Neural progenitor cell (in vitro differentiated cells): ENCODE data around the gene RASSF5. TPM values are rescaled to one million over a fixed set of nuclear protein-coding genes. Genes with fewer than 3 reads are reported as not detected.

Source experiments
- DNase-seq: peaks from one replicate; pipeline ENCODE4 v3.0.0-alpha.2; 2016; ENCODE audit warnings: low spot score
- H2AFZ ChIP-seq: fragments of 200-600 bp; sonication (generic); replicated peaks from 2 replicates; pipeline ENCODE4 v1.6.1; 2016; ENCODE audit warnings: antibody characterized with exemption
- H3F3A ChIP-seq: fragments of 200-600 bp; sonication (generic); 2 replicates; pipeline ENCODE4 v1.6.1; 2016; ENCODE audit warnings: antibody characterized with exemption, low read depth
- H3K27ac ChIP-seq: fragments of 200-600 bp; sonication (generic); 2 replicates; pipeline ENCODE4 v1.5.1; 2016; ENCODE audit warnings: mild to moderate bottlenecking
- H3K27me3 ChIP-seq: fragments of 200-600 bp; sonication (generic); 2 replicates; pipeline ENCODE4 v1.6.1; 2016; ENCODE audit warnings: mild to moderate bottlenecking, moderate library complexity
- H3K36me3 ChIP-seq: fragments of 200-600 bp; sonication (generic); 2 replicates; pipeline ENCODE4 v1.5.1; 2016
- H3K4me1 ChIP-seq: fragments of 200-600 bp; sonication (generic); 2 replicates; pipeline ENCODE4 v1.6.1; 2016; ENCODE audit warnings: mixed run types
- H3K4me2 ChIP-seq: fragments of 200-600 bp; sonication (generic); 2 replicates; pipeline ENCODE4 v1.6.1; 2016
- H3K4me3 ChIP-seq: fragments of 200-600 bp; sonication (generic); 2 replicates; pipeline ENCODE4 v1.5.1; 2016
- H3K79me2 ChIP-seq: fragments of 200-600 bp; sonication (generic); 2 replicates; pipeline ENCODE4 v1.6.1; 2016; ENCODE audit warnings: low read depth
- H3K9ac ChIP-seq: fragments of 200-600 bp; sonication (generic); 2 replicates; pipeline ENCODE4 v1.6.1; 2016
- H3K9me3 ChIP-seq: fragments of 200-600 bp; sonication (generic); 2 replicates; pipeline ENCODE4 v1.5.1; 2016; ENCODE audit warnings: low read depth
- H4K20me1 ChIP-seq: fragments of 200-600 bp; sonication (generic); 2 replicates; pipeline ENCODE4 v1.6.1; 2016; ENCODE audit warnings: low read depth
- H3K27ac Mint-ChIP-seq: 3 replicates; pipeline ENCODE4 v1.8.0; 2021; ENCODE audit warnings: mixed read lengths
- H3K27me3 Mint-ChIP-seq: 2 replicates; pipeline ENCODE4 v1.8.0; 2022; ENCODE audit warnings: low read depth, mild to moderate bottlenecking, inconsistent platforms, moderate library complexity, mixed read lengths; ENCODE audit not compliant: insufficient read depth
- H3K36me3 Mint-ChIP-seq: 3 replicates; pipeline ENCODE4 v1.8.0; 2021; ENCODE audit warnings: mixed read lengths
- H3K4me1 Mint-ChIP-seq: 3 replicates; pipeline ENCODE4 v1.8.0; 2021; ENCODE audit warnings: mixed read lengths
- H3K4me3 Mint-ChIP-seq: 3 replicates; pipeline ENCODE4 v1.8.0; 2021; ENCODE audit warnings: mild to moderate bottlenecking, moderate library complexity, mixed read lengths
- H3K9me3 Mint-ChIP-seq: 3 replicates; pipeline ENCODE4 v1.8.0; 2020; ENCODE audit warnings: mixed read lengths
- CTCF ChIP-seq: fragments of 200-600 bp; sonication (generic); IDR thresholded peaks from 2 replicates; pipeline ENCODE4 v1.5.1; 2017; ENCODE audit warnings: antibody characterized with exemption, mild to moderate bottlenecking
- EZH2 ChIP-seq: fragments of 200-600 bp; sonication (generic); IDR thresholded peaks from 2 replicates; pipeline ENCODE4 v1.6.1; 2017; ENCODE audit warnings: antibody characterized with exemption, mild to moderate bottlenecking, moderate library complexity
- EZH2phosphoT487 ChIP-seq: fragments of 200-600 bp; sonication (generic); IDR thresholded peaks from 2 replicates; pipeline ENCODE4 v1.6.1; 2017; ENCODE audit warnings: antibody characterized with exemption
- total RNA-seq: library from RNA; depleted of rRNA; stranded (reverse); fragments of >200 nt; gene quantifications from 2 replicates; pipeline ENCODE4 v1.2.3, GENCODE V29; 2015; ENCODE audit warnings: low replicate concordance

The RASSF5 gene
- total RNA-seq, 1 donor from 2014 or later = 0.43 TPM

- H3K9me3 Mint-ChIP-seq = no peaks in the 10 kb centered on the region
- Histone ChIP-seq H3K4me3 (no peak overlapping the region), H3K4me1 (peaks cover 19% of the 10 kb centered on the region), H3K79me2 (no peaks in the 10 kb centered on the region), H3K4me2 (no peak overlapping the region), H3K36me3 (no peaks in the 10 kb centered on the region), H2AFZ (no peak overlapping the region), H4K20me1 (no peaks in the 10 kb centered on the region), H3K27me3 (peaks cover 17% of the 10 kb centered on the region), H3K27ac (no peak overlapping the region), H3F3A (peaks cover 16% of the 10 kb centered on the region), H3K9me3 (no peaks in the 10 kb centered on the region), H3K9ac (no peak overlapping the region)
- H3K36me3 Mint-ChIP-seq = no peaks in the 10 kb centered on the region
- H3K4me3 Mint-ChIP-seq = no peak overlapping the region
- peaks cover 16% of the 10 kb centered on the region for H3K27me3 Mint-ChIP-seq
- peaks cover 17% of the 10 kb centered on the region for H3K4me1 Mint-ChIP-seq
- TF ChIP-seq CTCF (no peak), EZH2phosphoT487 (no peak), EZH2 (no peak)
- DNase-seq = no peak
- H3K27ac Mint-ChIP-seq = no peak overlapping the region
Measured at GRCh38 chr1:206551986-206552326, 44.6 kb downstream of the RASSF5 start.

GRCh38 chr1:206554211-206554610, 46.9 kb downstream of the RASSF5 start:
- H3K36me3 ChIP-seq = no peaks in the 10 kb centered on the region
- no peak for DNase-seq
- Mint-ChIP-seq H3K27ac (no peak overlapping the region), H3K9me3 (no peaks in the 10 kb centered on the region), H3K27me3 (peaks cover 15% of the 10 kb centered on the region), H3K4me3 (no peak overlapping the region), H3K36me3 (no peaks in the 10 kb centered on the region), H3K4me1 (peaks cover 25% of the 10 kb centered on the region)
- H3F3A ChIP-seq = peaks cover 16% of the 10 kb centered on the region
- no peaks in the 10 kb centered on the region for H3K9me3 ChIP-seq
- H3K4me3 ChIP-seq = no peak overlapping the region
- no peaks in the 10 kb centered on the region for H3K79me2 ChIP-seq
- no peaks in the 10 kb centered on the region for H4K20me1 ChIP-seq
- no peak overlapping the region for H3K9ac ChIP-seq
- TF ChIP-seq EZH2 (no peak), EZH2phosphoT487 (no peak), CTCF (no peak)
- H3K27me3 ChIP-seq = peaks cover 39% of the 10 kb centered on the region
- no peak overlapping the region for H3K4me2 ChIP-seq
- H3K4me1 ChIP-seq = peaks cover 26% of the 10 kb centered on the region
- no peak overlapping the region for H3K27ac ChIP-seq
- H2AFZ ChIP-seq = no peak overlapping the region

- no peaks in the 10 kb centered on the region for H3K36me3 Mint-ChIP-seq
- Histone ChIP-seq H3K4me3 (no peak overlapping the region), H4K20me1 (no peaks in the 10 kb centered on the region), H3K9ac (no peak overlapping the region), H3K9me3 (no peaks in the 10 kb centered on the region), H3F3A (peaks cover 19% of the 10 kb centered on the region), H3K27ac (no peak overlapping the region), H3K27me3 (peaks cover 44% of the 10 kb centered on the region), H3K79me2 (no peaks in the 10 kb centered on the region), H3K4me1 (peaks cover 33% of the 10 kb centered on the region), H3K4me2 (no peak overlapping the region), H3K36me3 (no peaks in the 10 kb centered on the region), H2AFZ (no peak overlapping the region)
- H3K4me1 Mint-ChIP-seq = peaks cover 32% of the 10 kb centered on the region
- H3K27ac Mint-ChIP-seq = no peak overlapping the region
- peaks cover 16% of the 10 kb centered on the region for H3K27me3 Mint-ChIP-seq
- peak overlapping the region; percentile 54 for H3K4me3 Mint-ChIP-seq
- TF ChIP-seq CTCF (no peak), EZH2 (no peak), EZH2phosphoT487 (no peak)
- no peaks in the 10 kb centered on the region for H3K9me3 Mint-ChIP-seq
- DNase-seq = no peak
Measured at GRCh38 chr1:206554701-206555472, 47.6 kb downstream of the RASSF5 start.
